ENCODE results near the gene GCH1. TPM values are rescaled to one million over a fixed set of nuclear protein-coding genes. Genes with fewer than 3 reads are reported as not detected.
"Not testable (repeated sequence)": the region's sequence is repeated elsewhere in the genome, so short reads cannot be mapped to it uniquely, and the experiment has no call there.

GCH1 gene
- total RNA-seq, 1 donor from 2014 or later, result 0.43 TPM

DNA sequence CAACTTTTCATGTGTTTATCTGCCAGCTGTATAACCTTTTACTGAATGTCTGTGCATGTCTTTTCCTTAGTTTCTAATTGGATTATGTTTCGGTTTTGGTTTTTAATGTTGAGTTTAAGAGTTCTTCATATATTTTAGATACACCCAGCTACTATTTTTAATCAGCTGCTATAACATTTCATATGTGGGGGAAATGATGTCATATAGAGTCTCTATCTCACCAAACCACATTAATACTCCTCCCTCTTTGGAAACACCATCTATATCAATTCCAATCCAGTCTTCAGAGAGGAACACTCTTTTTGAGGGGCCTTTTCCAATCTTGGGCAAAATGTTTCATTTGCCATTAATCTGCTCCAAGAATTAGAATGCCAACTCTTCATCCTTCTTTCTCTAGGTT, 28.5 kb upstream of the GCH1 start:
- DNase-seq (ENCODE audit: extremely low spot score, unreplicated experiment), result no peak
- TF ChIP-seq, protein P1, sequence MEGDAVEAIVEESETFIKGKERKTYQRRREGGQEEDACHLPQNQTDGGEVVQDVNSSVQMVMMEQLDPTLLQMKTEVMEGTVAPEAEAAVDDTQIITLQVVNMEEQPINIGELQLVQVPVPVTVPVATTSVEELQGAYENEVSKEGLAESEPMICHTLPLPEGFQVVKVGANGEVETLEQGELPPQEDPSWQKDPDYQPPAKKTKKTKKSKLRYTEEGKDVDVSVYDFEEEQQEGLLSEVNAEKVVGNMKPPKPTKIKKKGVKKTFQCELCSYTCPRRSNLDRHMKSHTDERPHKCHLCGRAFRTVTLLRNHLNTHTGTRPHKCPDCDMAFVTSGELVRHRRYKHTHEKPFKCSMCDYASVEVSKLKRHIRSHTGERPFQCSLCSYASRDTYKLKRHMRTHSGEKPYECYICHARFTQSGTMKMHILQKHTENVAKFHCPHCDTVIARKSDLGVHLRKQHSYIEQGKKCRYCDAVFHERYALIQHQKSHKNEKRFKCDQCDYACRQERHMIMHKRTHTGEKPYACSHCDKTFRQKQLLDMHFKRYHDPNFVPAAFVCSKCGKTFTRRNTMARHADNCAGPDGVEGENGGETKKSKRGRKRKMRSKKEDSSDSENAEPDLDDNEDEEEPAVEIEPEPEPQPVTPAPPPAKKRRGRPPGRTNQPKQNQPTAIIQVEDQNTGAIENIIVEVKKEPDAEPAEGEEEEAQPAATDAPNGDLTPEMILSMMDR (IDR thresholded peaks at IDR 0.05), result no peak
- Mint-ChIP-seq H3K27ac (ENCODE audit: unreplicated experiment) (no peak overlapping the region), H3K27me3 (ENCODE audit: unreplicated experiment) (no peaks in the 10 kb centered on the region), H3K36me3 (ENCODE audit: unreplicated experiment) (no peaks in the 10 kb centered on the region), H3K4me1 (ENCODE audit: unreplicated experiment) (no peaks in the 10 kb centered on the region), H3K4me3 (ENCODE audit: unreplicated experiment) (no peak overlapping the region), H3K9me3 (ENCODE audit: unreplicated experiment) (no peaks in the 10 kb centered on the region)

DNA sequence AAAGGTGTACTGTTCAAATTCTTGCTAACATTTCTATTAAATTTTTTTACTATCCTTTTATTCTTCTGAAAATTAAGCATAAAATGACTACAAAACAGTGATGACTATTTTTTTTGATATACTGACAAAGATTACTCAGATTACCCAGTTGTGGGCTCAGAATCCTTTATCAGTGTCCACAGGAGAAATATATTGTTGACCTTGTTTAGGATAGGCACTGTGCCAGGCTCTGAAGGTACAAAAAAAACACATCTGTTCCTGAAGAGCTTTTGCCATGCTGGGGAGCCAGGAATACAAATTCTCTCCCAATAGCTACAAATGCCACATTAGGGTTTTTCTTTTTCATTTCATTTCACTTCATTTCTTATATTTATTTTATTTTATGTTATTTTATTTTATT, 26.9 kb upstream of the GCH1 start:
- TF ChIP-seq, protein P1 (IDR thresholded peaks at IDR 0.05), result no peak
- H3K36me3 Mint-ChIP-seq (ENCODE audit: unreplicated experiment), result no peaks in the 10 kb centered on the region
- no peaks in the 10 kb centered on the region for H3K27me3 Mint-ChIP-seq (ENCODE audit: unreplicated experiment)
- no peak overlapping the region for H3K4me3 Mint-ChIP-seq (ENCODE audit: unreplicated experiment)
- no peak for DNase-seq (ENCODE audit: extremely low spot score, unreplicated experiment)
- H3K27ac Mint-ChIP-seq (ENCODE audit: unreplicated experiment), result no peak overlapping the region
- no peaks in the 10 kb centered on the region for H3K4me1 Mint-ChIP-seq (ENCODE audit: unreplicated experiment)
- H3K9me3 Mint-ChIP-seq (ENCODE audit: unreplicated experiment), result no peaks in the 10 kb centered on the region

DNA sequence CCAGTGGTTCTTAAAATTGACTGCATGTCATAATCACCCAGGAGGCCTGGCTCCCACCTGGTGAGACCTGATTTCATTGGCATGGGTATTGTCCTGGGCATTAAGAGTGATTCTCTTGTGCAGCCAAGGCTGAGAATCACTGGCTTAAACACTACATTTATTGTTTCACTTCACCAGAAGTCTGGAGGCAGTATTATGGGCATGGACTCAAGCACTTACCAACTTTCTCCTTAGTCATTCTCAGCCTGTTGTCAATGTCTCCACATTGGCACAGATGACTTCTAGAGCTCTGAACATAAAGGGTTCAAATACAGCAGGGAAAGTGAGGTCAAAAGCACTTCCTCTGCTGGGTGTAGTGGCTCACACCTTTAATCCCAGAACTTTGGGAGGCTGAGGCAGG, 25.6 kb upstream of the GCH1 start:
- no peak overlapping the region for H3K4me3 Mint-ChIP-seq (ENCODE audit: unreplicated experiment)
- H3K27ac Mint-ChIP-seq (ENCODE audit: unreplicated experiment), result no peak overlapping the region
- no peaks in the 10 kb centered on the region for H3K4me1 Mint-ChIP-seq (ENCODE audit: unreplicated experiment)

DNA sequence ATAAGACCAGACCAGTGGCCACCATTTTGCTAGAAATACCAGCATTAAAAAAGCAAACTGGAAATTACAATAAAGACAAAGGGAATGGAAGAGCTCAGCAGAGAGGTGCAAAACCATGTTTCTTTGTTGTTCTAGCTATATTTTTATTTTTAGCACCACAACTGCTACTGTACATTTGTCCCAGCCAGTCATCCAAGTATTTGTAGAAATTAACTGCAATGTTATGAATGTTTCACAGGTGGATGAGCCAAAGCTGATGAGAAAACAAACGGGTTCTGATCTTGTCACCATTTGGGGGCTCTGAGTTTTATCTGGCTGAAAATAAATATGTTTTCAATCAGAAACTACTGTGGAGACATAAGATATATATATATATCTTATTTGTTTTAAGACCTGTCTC, 24.9 kb upstream of the GCH1 start:
- Mint-ChIP-seq H3K4me1 (ENCODE audit: unreplicated experiment) (peaks cover 2% of the 10 kb centered on the region), H3K9me3 (ENCODE audit: unreplicated experiment) (no peaks in the 10 kb centered on the region), H3K4me3 (ENCODE audit: unreplicated experiment) (no peak overlapping the region), H3K27ac (ENCODE audit: unreplicated experiment) (no peak overlapping the region), H3K27me3 (ENCODE audit: unreplicated experiment) (no peaks in the 10 kb centered on the region), H3K36me3 (ENCODE audit: unreplicated experiment) (no peaks in the 10 kb centered on the region)
- no peak for DNase-seq (ENCODE audit: extremely low spot score, unreplicated experiment)
- TF ChIP-seq, protein P1 (IDR thresholded peaks at IDR 0.05), result no peak

More for the DNA sequence above, 25.6 kb upstream of the GCH1 start:
- Mint-ChIP-seq H3K27me3 (ENCODE audit: unreplicated experiment) (no peaks in the 10 kb centered on the region), H3K36me3 (ENCODE audit: unreplicated experiment) (no peaks in the 10 kb centered on the region), H3K9me3 (ENCODE audit: unreplicated experiment) (no peaks in the 10 kb centered on the region)
- TF ChIP-seq, protein P1 (IDR thresholded peaks at IDR 0.05), result no peak
- DNase-seq (ENCODE audit: extremely low spot score, unreplicated experiment), result no peak

DNA sequence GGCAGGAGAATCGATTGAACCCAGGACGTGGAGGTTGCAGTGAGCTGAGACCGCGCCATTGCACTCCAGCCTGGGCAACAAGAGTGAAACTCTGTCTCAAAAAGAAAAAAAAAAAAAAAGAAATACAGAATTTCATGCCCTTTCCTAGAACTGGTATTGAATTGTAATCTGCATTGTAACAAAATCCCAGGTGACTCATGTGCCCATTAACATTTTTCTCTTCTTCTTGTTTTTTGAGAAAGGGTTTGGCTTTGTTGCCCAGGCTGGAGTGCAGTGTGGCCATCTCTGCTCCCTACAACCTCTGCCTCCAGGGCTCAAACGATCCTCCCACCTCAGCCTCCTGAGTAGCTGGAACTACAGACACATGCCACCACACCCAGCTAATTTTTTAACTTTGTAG, 23.9 kb upstream of the GCH1 start:
- not testable (repeated sequence) for H3K4me1 Mint-ChIP-seq (ENCODE audit: unreplicated experiment); H3K27me3 Mint-ChIP-seq (ENCODE audit: unreplicated experiment); H3K4me3 Mint-ChIP-seq (ENCODE audit: unreplicated experiment); H3K9me3 Mint-ChIP-seq (ENCODE audit: unreplicated experiment); DNase-seq (ENCODE audit: extremely low spot score, unreplicated experiment); H3K27ac Mint-ChIP-seq (ENCODE audit: unreplicated experiment); H3K36me3 Mint-ChIP-seq (ENCODE audit: unreplicated experiment)

DNA sequence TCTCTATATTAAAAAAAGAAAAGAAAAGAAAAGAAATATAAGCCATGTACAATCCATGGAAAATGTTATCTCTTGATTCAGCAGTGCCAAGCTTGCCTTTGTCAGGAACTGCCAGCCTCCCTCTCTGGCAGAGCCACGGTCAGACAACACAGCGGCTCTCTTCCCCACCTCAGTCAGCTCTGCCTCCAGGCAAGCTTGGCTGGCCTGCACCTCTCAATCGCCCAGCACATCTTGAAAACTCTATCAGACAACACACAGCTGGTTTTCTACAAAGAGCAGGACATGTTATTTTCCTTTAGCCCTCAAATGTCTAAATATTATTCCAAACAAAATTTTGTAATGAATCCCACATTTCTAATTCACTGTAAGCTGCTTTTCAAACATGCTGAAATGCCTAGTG, 20.0 kb upstream of the GCH1 start:
- DNase-seq (ENCODE audit: extremely low spot score, unreplicated experiment), result no peak
- Mint-ChIP-seq H3K9me3 (ENCODE audit: unreplicated experiment) (no peaks in the 10 kb centered on the region), H3K27ac (ENCODE audit: unreplicated experiment) (no peak overlapping the region), H3K4me3 (ENCODE audit: unreplicated experiment) (no peak overlapping the region), H3K36me3 (ENCODE audit: unreplicated experiment) (no peaks in the 10 kb centered on the region), H3K27me3 (ENCODE audit: unreplicated experiment) (no peaks in the 10 kb centered on the region), H3K4me1 (ENCODE audit: unreplicated experiment) (peaks cover 2% of the 10 kb centered on the region)
- TF ChIP-seq, protein P1 (IDR thresholded peaks at IDR 0.05), result no peak
